Measurements from ENCODE around the gene FAM120B.

DNA sequence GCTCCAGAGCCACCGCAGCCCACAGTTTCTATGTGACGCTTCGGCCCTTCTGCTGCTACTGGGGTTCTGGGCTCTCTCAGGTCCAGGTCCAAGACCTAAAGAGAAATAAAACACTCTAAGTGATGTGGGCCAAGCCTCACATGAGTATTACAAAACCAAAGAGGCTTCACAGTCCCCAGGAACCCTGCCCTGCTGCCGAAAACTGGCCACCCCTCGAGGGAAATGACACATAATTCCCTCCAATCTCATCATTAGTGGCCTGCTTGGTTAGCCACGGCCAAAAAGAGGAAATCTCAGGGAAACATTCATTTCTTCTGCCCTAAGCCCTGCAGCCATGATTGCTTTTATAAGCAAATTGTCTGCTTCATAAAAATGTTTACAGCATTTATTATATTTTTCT lies 48.2 kb upstream of the FAM120B start:
- TF ChIP-seq, protein P1, sequence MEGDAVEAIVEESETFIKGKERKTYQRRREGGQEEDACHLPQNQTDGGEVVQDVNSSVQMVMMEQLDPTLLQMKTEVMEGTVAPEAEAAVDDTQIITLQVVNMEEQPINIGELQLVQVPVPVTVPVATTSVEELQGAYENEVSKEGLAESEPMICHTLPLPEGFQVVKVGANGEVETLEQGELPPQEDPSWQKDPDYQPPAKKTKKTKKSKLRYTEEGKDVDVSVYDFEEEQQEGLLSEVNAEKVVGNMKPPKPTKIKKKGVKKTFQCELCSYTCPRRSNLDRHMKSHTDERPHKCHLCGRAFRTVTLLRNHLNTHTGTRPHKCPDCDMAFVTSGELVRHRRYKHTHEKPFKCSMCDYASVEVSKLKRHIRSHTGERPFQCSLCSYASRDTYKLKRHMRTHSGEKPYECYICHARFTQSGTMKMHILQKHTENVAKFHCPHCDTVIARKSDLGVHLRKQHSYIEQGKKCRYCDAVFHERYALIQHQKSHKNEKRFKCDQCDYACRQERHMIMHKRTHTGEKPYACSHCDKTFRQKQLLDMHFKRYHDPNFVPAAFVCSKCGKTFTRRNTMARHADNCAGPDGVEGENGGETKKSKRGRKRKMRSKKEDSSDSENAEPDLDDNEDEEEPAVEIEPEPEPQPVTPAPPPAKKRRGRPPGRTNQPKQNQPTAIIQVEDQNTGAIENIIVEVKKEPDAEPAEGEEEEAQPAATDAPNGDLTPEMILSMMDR (IDR thresholded peaks at IDR 0.05; ENCODE audit: borderline replicate concordance, extremely low read depth, low read length, poor library complexity, severe bottlenecking): no peak
- TF ChIP-seq EZH2 (IDR thresholded peaks at IDR 0.05; ENCODE audit: borderline replicate concordance, low read depth, low read length, severe bottlenecking): no peak
